A204.1 (cell line): ENCODE data around the gene WDR35.
"Not testable (repeated sequence)": the region's sequence is repeated elsewhere in the genome, so short reads cannot be mapped to it uniquely, and the experiment has no call there.

ENCODE experiments used
- FAIRE-seq: peaks from 2 replicates; lab custom pipeline; 2012; peaks lifted over from hg19 to GRCh38; lab: Jason Lieb, UNC

The WDR35 gene

DNA sequence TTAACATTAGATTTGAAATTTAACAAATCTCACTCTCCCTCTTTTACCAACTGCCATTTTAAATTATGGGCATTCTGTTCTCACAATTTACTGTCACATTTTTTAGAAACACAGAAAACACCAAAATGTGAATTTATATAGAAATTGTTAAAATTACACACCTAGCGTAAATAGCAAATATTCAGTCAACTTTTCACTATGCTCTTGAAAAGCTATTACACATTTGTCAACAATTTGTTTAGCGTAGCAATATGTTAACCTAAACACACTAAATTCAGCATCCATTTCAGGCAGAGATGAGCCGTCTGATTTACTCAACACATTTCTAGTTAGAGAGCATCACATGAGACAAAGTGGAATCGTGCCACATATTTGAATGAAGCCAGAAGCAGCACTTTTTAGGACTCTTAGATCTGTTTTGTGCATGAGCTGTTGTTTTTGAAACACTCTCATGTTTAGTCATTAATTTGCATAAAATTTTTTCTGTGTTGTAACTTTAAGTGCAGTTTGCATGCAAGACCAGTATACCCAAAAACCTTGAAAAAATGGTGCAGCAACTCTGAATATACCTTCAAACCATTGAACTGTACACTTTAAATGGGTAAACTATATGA lies 96.3 kb downstream of the WDR35 start:
- FAIRE-seq: no peak

DNA sequence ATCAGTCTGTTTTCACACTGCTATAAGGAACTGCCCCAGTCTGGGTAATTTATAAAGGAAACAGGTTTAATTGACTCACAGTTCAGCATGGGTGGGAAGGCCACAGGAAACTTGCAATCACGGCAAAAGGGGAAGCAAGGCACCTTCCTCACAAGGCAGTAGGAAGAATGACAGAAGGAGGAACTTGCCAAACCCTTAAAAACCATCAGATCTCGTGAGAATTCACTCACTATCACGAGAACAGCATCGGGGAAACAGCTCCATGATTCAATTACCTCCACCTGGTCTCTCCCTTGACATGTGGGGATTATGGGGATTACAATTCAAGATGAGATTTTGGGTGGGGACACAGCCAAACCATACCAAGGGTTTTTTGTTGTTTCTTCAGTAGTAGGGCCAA lies 97.9 kb downstream of the WDR35 start:
- not testable (repeated sequence) for FAIRE-seq

DNA sequence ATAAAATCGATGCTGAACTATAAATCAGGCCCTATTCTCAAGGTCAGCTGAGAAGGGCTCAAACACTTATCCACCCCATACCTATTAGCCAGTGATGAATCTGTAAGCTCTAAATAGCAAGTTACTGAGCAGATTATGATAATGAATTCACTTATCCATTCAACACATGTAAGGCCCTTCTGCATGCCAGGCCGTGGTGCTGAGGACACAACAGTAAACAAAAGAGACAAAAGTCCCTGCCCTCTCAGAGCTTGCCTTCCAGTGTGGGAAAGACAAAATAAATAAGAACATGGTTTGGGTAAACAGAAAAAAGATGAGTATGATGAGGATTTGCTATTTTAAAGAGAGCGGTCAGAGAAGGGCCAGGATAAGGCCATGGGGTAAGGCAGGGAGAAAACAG lies 99.8 kb downstream of the WDR35 start:
- no peak for FAIRE-seq

DNA sequence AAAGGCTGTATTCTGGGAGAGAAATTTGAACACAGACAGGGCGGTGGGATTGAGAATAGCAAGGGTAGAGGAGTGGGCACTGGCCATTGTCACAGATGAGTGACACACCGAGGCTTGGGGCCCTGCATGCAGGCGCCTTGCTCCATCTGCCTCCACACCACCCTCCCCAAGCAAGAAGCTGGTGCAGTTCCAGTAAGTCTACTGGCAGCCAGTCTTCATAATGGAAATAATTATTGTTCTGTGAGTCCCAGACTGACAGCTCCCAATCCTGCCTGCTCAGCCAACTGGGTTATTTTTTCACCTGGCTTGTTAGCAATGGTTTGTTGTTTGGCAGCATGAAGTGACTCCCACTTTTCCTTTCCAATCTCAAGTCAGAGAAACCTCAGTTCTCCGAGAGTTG lies 101.1 kb downstream of the WDR35 start:
- no peak for FAIRE-seq

DNA sequence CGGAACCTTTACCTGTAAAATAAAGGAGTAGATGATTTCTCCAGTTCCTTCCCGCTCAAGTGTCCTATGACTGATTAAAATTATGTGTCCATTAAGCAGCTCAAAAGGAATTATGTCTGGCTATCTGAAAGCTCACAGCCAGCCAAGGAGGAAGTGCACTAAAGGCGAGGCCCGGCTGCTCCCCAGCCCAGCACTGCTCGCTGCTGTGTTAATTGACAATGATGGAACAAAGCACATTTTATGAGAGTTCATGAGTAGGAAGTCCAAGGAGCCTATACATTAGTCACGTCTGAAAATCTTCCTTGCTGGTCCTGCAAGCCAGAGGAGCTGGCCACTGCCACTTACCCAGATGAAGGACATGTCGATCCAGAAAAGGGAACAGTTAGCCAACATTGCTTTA lies 102.4 kb downstream of the WDR35 start:
- no peak for FAIRE-seq

DNA sequence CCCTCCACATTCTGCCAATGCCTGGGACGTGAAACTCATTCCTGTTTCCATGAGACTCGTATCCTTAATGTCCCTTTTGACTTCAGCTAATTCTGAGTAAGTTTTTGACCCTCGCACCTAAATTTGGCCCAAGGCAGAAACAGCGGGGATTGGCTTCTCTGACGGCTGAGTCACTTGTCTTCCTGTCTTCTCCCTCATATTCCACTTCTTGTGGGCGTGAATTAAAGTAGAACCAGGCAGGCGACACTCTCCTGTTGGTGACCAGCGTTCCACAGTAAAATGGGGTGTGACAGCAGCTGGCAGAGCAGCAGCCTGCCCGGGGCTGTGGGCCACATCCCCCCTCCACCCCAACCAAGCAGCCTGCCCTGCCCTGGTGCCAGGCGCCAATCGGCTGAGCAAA lies 103.6 kb downstream of the WDR35 start:
- FAIRE-seq: no peak

DNA sequence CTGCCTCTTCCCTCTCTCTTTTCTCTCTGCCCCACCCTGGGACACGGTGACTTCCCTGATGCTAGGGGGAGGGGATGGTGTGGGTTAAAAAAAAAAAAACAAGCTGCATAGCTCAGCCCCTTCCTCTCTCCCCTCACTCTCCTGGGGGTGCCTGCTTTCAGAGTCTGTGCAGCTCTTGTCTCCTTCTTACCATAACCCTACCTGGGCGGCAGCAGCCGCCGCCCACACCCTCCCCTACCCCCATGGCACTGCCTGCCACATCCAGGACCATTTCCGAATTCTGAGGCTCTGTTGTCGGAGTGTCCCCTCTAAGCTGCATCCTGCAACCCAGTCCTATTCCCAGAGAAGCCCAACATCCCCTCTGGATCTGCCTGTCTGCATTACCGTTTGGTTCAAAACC lies 104.1 kb downstream of the WDR35 start:
- FAIRE-seq: no peak

DNA sequence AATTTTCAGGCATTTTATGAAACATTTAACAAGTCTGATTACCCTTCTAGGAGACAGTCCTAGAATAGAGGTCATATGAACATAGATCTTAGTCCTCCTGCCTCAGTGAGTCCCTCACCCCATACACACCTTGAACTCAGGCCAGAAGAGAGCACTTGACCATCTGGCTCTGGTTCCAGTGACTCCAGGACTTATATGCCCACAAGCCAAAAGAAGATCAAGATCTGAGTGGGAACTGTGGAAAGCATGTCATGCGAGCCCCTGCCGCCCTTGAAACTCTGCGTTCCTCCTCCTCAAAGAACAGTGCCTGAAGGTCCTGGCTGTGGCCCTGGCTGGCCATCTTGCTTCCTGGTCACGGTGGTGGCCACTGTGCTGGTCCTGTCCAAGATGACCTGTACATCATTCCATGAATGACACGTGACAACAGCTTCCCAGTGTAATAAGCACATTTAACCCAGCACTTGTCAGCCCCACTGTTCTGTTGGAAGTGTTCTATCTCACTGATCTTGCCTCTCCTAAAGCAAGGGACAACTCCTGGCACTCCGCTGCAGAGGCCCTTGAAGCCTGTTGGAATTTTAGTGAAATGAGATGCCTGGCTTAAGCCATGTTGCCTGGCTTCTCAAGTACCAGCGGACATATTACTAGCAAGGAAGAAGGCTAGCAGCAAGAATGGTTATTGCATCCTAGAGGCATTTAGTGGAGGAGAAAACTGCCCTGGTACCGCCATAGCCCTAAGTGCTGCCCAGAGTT lies 105.8 kb downstream of the WDR35 start:
- FAIRE-seq: no peak

DNA sequence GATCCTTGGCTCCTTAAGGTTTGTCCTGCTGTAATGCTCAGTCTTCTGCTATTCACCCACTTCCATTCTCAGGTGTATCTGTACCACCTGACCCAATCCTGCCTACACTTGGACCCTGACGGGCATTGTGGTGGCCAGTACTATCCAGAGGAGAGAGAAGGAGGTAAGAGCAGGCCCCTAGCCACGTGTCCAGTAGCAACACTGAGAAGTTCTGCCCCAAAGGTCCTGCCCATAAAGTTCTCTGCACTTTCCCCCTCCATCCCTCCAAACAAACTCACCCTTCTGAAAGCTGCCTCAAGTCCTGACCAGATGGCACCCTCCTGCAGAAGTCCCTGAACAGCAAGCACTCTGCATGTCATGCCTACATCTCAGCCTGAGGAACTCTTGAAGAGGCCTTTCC lies 106.4 kb downstream of the WDR35 start:
- FAIRE-seq: no peak

DNA sequence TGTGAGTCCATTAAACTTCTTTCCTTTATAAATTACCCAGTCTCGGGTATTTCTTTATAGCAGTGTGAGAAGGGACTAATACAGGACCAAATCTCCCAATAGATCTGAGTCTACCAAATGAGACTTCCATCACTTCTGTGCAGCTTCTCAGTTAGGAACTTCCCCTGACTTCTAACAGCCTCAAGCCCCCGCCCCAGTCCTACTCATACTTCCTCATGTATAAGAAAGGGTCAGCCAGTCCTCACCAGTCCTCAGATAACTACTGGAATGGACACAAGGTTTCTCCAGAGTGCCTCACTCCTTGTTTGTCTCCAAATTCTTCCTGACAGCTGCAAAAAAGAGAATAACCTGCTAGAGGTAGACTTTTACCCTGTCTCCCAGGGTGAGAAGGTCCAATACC lies 107.6 kb downstream of the WDR35 start:
- FAIRE-seq: no peak

DNA sequence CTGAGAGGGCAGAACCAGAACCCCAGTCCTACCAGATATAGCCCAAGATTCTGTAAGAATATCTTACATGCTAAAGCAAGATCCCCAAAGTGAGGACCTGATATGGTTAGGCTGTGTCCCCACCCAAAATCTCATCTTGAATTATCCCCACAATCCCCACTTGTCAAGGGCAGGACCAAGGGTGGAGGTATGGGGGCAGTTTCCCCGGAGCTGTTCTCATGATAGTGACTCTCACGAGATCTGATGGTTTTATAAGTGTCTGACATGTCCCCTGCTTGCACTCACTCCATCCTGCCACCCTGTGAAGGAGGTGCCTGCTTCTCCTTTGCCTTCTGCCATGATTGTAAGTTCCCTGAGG lies 108.0 kb downstream of the WDR35 start:
- no peak for FAIRE-seq

DNA sequence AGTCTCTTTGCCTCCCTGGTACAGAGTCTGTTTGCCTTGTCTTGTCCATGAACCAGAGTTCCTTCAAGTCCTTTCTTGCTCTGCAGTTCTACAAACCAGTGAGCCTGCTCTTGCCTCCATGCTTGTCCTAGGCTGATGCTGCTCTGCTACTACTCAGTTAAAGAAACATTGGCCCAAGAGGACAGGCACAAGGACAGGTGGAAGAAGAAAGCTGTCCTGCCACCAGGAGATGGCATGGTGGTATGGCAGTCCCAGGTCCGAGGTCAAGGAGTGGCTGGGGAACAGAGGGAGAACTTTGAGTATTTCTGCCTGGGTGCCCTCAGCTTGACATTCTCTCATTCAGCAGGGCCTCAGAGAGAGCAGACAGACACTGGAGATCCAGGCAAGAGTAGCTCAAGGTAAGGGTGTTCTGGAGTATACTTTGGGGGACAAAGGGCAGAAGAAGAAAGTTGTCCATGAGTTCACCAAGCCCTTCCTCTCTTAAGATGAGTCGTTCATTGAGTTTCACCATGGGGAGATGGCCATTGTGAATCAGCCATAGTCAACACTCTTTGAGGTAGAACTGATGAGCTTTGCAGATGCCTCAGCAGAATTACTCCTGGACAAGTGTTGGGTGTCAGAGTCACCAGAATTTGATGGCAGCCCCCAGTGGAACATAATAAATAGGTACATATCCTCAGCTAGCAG lies 108.5 kb downstream of the WDR35 start:
- no peak for FAIRE-seq

DNA sequence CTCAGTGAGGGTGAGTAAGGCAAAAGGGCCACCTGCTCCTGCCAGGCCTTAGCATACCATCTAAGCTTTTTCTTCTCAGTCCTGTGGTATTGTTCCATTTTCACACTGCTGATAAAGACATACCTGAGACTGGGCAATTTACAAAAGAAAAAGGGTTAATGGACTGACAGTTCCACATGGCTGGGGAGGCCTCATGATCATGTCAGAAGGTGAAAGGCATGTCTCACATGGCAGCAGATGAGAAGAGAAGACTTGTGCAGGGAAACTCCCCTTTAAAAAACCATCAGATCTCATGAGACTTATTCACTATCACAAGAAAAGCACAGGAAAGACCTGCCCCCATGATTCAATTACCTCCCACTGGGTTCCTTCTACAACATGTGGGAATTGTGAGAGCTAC lies 109.7 kb downstream of the WDR35 start:
- not testable (repeated sequence) for FAIRE-seq

DNA sequence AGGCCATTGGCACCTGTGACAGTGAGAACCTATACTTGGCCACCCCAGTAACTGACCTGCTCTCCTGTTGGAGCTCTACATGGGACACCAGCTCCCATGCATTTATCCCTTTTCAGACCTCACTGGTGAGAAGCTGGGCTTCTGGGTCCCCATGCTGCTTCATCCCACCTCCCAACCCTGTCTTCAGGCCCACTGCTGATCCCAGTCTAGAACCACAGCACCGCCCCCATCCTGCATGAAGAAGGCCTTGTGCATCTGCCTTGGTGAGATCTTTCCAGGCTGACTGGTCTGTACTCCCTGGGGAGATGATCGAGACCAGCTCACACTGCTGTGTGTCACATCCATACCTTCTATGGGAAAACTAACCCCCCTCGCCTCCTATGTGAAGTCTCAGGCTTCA lies 110.8 kb downstream of the WDR35 start:
- no peak for FAIRE-seq

DNA sequence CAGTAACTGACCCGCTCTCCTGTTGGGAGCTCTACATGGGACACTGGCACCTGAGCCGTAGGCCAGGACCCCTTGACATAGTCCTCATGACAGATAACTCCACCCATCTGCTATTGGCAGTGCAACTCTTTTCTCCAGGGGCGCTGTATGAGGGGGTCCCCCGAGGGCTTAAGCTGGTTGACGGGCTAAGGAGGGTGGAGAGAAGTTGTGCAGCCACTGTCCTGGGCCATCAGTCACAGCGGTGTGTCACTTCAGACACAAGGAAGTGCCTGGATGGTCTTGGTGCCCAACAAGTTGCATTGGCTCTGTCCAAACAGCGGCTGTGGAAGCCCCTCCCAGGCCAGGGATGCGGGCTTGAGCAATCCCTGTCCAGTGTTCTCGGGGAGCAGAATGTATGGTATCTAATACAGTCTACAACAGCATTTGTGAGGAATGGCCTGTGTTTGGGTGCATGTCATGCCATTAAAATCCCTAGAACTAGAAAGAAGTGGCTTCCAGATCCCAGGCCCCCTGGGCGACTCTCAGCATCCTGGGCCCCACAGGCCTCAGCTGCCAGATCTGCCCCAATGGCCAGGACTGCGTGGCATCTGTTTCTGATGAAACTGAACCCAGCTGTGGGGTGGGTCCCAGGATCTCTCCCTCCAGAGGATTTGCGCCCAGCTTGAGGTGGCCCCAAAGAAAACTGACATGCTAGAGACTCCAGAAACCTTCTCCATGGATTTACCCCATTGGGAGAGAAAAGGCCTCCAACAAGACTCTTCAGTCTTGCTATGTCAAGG lies 111.4 kb downstream of the WDR35 start:
- FAIRE-seq: no peak

DNA sequence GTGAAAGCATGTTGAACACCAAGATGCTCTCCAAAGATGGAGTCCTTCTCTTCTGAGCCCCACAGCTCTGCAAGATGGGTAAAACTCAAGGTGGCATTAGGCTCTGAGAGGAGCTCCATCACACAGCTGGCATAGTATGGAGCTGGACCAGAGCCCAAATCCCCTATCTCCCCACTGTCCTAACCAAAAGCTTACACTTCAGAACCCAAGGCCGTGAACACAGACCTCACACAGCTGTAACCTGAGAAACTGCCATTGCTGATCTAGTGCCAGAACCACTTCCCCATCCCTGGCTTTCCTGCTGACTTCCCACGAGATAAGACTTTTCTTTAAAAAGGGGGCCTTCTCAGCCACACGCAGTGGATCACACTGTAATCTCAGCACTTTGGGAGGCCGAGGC lies 113.2 kb downstream of the WDR35 start:
- no peak for FAIRE-seq

DNA sequence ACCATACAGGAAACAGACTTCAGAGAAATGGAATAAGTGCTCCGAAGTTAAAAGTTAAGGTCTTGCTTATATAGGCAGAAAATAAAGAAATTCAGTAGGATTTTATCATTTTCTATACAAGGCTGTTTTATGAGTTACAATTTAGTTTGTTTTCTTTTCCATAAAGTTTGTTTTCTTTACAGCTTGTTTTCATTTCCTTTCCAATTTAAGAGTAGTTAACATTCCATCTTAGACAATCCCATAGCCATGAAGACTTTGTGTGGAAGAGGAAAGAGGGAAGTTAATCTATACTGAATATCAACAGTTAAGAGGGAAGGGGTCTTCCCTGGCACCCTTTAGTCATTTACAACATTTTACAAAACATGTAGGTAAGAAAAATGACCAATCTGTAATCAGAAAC lies 114.6 kb downstream of the WDR35 start:
- no peak for FAIRE-seq

DNA sequence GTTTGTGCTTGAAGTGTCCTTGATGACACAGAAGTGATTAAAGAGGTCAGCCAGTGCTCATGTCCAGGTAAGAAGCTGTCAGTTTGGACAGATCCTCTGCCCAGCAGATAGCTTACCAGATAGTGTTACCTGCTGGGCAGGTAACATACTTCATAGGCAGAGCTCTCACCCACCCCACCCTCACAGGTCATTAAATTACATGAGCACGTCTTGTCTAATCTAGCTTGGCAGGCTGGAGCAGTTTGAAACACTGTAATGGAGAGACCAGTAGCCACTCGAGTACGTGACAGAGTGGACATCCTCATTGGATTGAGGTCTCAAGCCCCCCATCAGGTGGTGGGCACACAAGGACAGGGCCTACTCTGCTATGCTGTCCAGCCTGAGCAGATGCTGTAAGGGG lies 115.2 kb downstream of the WDR35 start:
- no peak for FAIRE-seq

DNA sequence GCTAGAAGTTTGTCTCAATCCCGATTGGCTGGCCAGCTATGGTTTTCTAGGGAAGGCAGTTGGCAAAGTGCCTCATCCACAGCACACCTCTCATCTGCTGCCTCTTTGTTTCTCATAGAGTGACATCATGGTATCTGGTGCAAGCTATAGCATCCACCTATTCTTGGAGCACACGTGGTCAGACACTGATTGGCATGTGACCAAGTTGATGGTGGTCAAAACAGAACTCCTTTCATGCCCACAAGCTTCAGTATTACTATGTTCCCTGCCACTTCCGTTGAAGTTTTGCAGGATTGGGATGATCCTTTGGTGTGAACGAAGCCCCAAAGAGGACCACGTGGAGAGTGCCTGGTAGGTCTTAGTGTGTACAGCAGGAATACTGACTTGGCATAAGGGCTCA lies 116.9 kb downstream of the WDR35 start:
- no peak for FAIRE-seq

DNA sequence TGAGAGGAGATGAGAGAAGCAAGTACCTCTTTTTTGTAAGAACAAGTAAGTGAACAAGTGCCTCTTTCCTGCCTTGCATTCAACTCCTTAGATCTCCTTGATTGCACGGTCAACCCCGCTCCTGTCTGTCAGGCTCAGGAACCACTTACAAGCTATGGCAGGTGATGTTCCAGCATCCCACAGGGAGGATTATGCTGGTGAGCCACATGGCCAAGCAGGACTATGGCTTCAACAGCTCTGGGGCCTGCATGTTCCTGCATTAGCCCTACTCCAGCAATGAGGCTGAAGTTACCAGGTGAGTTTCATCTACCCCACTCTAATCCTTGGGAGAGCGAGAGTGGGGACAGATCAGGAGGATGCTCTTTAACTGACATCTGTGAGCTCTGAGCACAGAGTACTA lies 117.6 kb downstream of the WDR35 start:
- FAIRE-seq: no peak

DNA sequence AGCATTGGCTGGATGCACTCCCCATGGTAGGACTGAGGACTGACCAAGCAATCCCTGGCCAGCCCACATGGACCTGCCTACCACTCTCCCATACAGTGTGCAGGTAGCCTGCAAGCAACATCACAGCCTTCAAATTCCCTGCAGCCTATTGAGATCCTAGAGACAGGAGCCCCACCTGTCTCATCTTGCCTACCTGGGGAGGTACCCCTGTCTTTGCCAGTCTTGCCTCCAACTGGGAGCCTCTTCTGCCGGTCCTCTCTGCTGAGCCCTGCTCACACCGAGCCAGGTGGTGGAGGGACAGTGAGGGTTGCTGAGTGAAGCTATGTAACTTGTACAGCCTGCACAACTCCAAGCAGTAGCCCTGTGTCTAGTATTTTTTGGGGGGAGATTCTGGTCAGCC lies 118.1 kb downstream of the WDR35 start:
- FAIRE-seq: no peak

DNA sequence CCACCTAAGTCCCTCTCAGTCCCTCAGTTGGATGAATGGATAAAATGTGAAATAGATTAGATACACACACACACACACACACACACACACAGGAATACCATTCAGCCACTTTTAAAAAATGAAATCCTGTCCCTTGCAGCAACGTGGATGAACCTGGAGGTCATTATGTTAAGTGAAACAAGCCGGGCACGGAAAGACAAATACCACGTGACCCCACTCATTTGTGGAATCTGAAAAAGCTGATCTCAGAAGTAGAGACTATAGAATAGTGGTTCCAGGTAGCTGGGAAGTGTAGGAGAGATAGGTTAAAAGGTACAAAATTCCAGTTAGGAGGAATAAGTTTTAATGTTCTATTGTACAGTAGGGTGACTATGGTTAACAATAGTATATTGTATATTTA lies 119.1 kb downstream of the WDR35 start:
- FAIRE-seq: no peak
